HEK293 (cell line): ENCODE measurements around the gene MTFMT.

Experiments
- CTCF ChIA-PET: fragments of 350-600 bp; formaldehyde crosslinking; extraction: SDS; loops from one replicate; lab custom pipeline; 2021; ENCODE audit warnings: antibody characterized with exemption; lab: Yijun Ruan, JAX
- POLR2A ChIA-PET: fragments of 300-600 bp; formaldehyde crosslinking; extraction: SDS; loops from one replicate; lab custom pipeline; 2020; ENCODE audit warnings: antibody characterized with exemption, inconsistent platforms; lab: Yijun Ruan, JAX
- H3K27ac ChIP-seq: fragments of 200-500 bp; sonication (Bioruptor generic); 2 replicates; pipeline ENCODE4 v1.5.1; 2014; ENCODE audit warnings: low read depth, low read length, control low read depth, inconsistent platforms; ENCODE audit errors: extremely low read depth
- H3K36me3 ChIP-seq, 2 experiments: fragments of 200-500 bp in 1 of 2; sonication (Bioruptor generic) in 1 of 2; 1 replicate in 1 of 2; 2 replicates in 1 of 2; pipeline ENCODE4 v1.5.1; 2014 to 2017; ENCODE audit warnings: inconsistent platforms in 2 of 2, low read length in 2 of 2; ENCODE audit not compliant: control insufficient read depth in 2 of 2, insufficient read depth in 1 of 2
- H3K4me1 ChIP-seq: fragments of 200-500 bp; sonication (Bioruptor generic); 2 replicates; pipeline ENCODE4 v1.5.1; 2014; ENCODE audit warnings: mild to moderate bottlenecking, low read length, inconsistent platforms; ENCODE audit not compliant: control insufficient read depth, insufficient read depth
- H3K4me3 ChIP-seq: 2 replicates; pipeline ENCODE4 v1.5.1; 2011; ENCODE audit warnings: low read depth, mild to moderate bottlenecking, control low read depth, low read length, moderate library complexity
- H3K9me3 ChIP-seq: fragments of 200-500 bp; sonication (Bioruptor generic); 2 replicates; pipeline ENCODE4 v1.5.1; 2014; ENCODE audit warnings: low read depth, low read length, inconsistent platforms; ENCODE audit not compliant: control insufficient read depth, insufficient read depth
- BCL11A ChIP-seq: fragments of 450-650 bp; formaldehyde crosslinking; IDR thresholded peaks from 2 replicates; pipeline ENCODE4 v1.5.1; 2016; ENCODE audit warnings: low read depth, missing biosample characterization, missing genetic modification characterization
- BCL11B ChIP-seq: fragments of 450-650 bp; formaldehyde crosslinking; IDR thresholded peaks from 2 replicates; pipeline ENCODE4 v1.5.1; 2016; ENCODE audit warnings: low read depth, missing biosample characterization, missing genetic modification characterization
- BCL6B ChIP-seq: fragments of 450-650 bp; formaldehyde crosslinking; IDR thresholded peaks from 2 replicates; pipeline ENCODE4 v1.5.1; 2017; ENCODE audit warnings: missing biosample characterization, missing genetic modification characterization
- GLI2 ChIP-seq: fragments of 450-650 bp; formaldehyde crosslinking; IDR thresholded peaks from 2 replicates; pipeline ENCODE4; 2017; ENCODE audit warnings: missing biosample characterization, missing genetic modification characterization, low read depth, borderline replicate concordance
- GLIS2 ChIP-seq: fragments of 450-650 bp; formaldehyde crosslinking; IDR thresholded peaks from 2 replicates; pipeline ENCODE4 v1.5.1; 2016; ENCODE audit warnings: missing biosample characterization, missing genetic modification characterization
- HIC1 ChIP-seq: fragments of 450-650 bp; formaldehyde crosslinking; IDR thresholded peaks from 2 replicates; pipeline ENCODE4 v1.5.1; 2016; ENCODE audit warnings: missing biosample characterization, missing genetic modification characterization
- HOXA7 ChIP-seq: sonication (generic); formaldehyde crosslinking; IDR thresholded peaks from 2 replicates; pipeline ENCODE4 v1.8.1; 2022; ENCODE audit warnings: missing genetic modification reagents, borderline replicate concordance
- KLF10 ChIP-seq: fragments of 450-650 bp; IDR thresholded peaks from 2 replicates; pipeline ENCODE4 v1.5.1; 2018; ENCODE audit warnings: missing biosample characterization, mild to moderate bottlenecking, missing genetic modification characterization
- KLF16 ChIP-seq: fragments of 450-650 bp; formaldehyde crosslinking; IDR thresholded peaks from 2 replicates; pipeline ENCODE4 v1.5.1; 2017; ENCODE audit warnings: missing biosample characterization, missing genetic modification characterization
- MYNN ChIP-seq: fragments of 450-650 bp; formaldehyde crosslinking; IDR thresholded peaks from 2 replicates; pipeline ENCODE4 v1.5.1; 2016; ENCODE audit warnings: missing biosample characterization, missing genetic modification characterization, borderline replicate concordance
- OVOL3 ChIP-seq: fragments of 450-650 bp; formaldehyde crosslinking; IDR thresholded peaks from 2 replicates; pipeline ENCODE4 v1.5.1; 2016; ENCODE audit warnings: missing biosample characterization, missing genetic modification characterization
- REST ChIP-seq: fragments of 450-650 bp; formaldehyde crosslinking; IDR thresholded peaks from 2 replicates; pipeline ENCODE4 v1.5.1; 2016; ENCODE audit warnings: missing biosample characterization, missing genetic modification characterization
- SCRT2 ChIP-seq: fragments of 450-650 bp; formaldehyde crosslinking; IDR thresholded peaks from 2 replicates; pipeline ENCODE4 v1.5.1; 2016; ENCODE audit warnings: missing biosample characterization, missing genetic modification characterization
- TCF7L2 ChIP-seq: IDR thresholded peaks from 2 replicates; pipeline ENCODE4 v1.6.1; 2011; ENCODE audit warnings: low read depth, mild to moderate bottlenecking, inconsistent platforms, low read length, moderate library complexity, borderline replicate concordance
- ZBTB44 ChIP-seq: fragments of 450-650 bp; IDR thresholded peaks from 2 replicates; pipeline ENCODE4 v1.5.1; 2018; ENCODE audit warnings: missing biosample characterization, mild to moderate bottlenecking, missing genetic modification characterization
- ZFHX2 ChIP-seq: fragments of 450-650 bp; formaldehyde crosslinking; conservative IDR thresholded peaks from 2 replicates; pipeline ENCODE4 v1.5.1; 2016; ENCODE audit warnings: missing biosample characterization, missing genetic modification characterization
- ZNF10 ChIP-seq: fragments of 450-650 bp; formaldehyde crosslinking; IDR thresholded peaks from 2 replicates; pipeline ENCODE4 v1.5.1; 2017; ENCODE audit warnings: missing biosample characterization, missing genetic modification characterization
- ZNF114 ChIP-seq: fragments of 450-650 bp; formaldehyde crosslinking; IDR thresholded peaks from 2 replicates; pipeline ENCODE4 v1.5.0; 2017; ENCODE audit warnings: missing biosample characterization, missing genetic modification characterization
- ZNF2 ChIP-seq: fragments of 450-650 bp; formaldehyde crosslinking; IDR thresholded peaks from 2 replicates; pipeline ENCODE4 v1.5.1; 2016; ENCODE audit warnings: missing biosample characterization, missing genetic modification characterization
- ZNF292 ChIP-seq: fragments of 450-650 bp; formaldehyde crosslinking; IDR thresholded peaks from 2 replicates; pipeline ENCODE4 v1.5.1; 2016; ENCODE audit warnings: low read depth, missing biosample characterization, missing genetic modification characterization, borderline replicate concordance
- ZNF488 ChIP-seq: fragments of 450-650 bp; formaldehyde crosslinking; IDR thresholded peaks from 2 replicates; pipeline ENCODE4 v1.5.1; 2016; ENCODE audit warnings: missing biosample characterization, missing genetic modification characterization
- ZNF530 ChIP-seq: fragments of 450-650 bp; formaldehyde crosslinking; IDR thresholded peaks from 2 replicates; pipeline ENCODE4 v1.5.1; 2016; ENCODE audit warnings: low read depth, missing biosample characterization, missing genetic modification characterization
- ZNF548 ChIP-seq: fragments of 450-650 bp; formaldehyde crosslinking; IDR thresholded peaks from 2 replicates; pipeline ENCODE4 v1.5.1; 2016; ENCODE audit warnings: missing biosample characterization, missing genetic modification characterization
- ZNF596 ChIP-seq: fragments of 450-650 bp; IDR thresholded peaks from 2 replicates; pipeline ENCODE4 v1.5.0; 2018; ENCODE audit warnings: missing biosample characterization, mild to moderate bottlenecking, missing genetic modification characterization, moderate library complexity
- ZNF658 ChIP-seq: fragments of 450-650 bp; formaldehyde crosslinking; IDR thresholded peaks from 2 replicates; pipeline ENCODE4; 2016; ENCODE audit warnings: missing biosample characterization, missing genetic modification characterization
- ZNF843 ChIP-seq: fragments of 450-650 bp; formaldehyde crosslinking; IDR thresholded peaks from 2 replicates; pipeline ENCODE4 v1.5.1; 2016; ENCODE audit warnings: missing biosample characterization, missing genetic modification characterization
- ZSCAN16 ChIP-seq: fragments of 450-650 bp; formaldehyde crosslinking; IDR thresholded peaks from 2 replicates; pipeline ENCODE4 v1.5.1; 2016; ENCODE audit warnings: missing biosample characterization, missing genetic modification characterization

MTFMT gene

GRCh38 chr15:65058394-65059368 lies 29.2 kb upstream of the MTFMT start:
- Histone ChIP-seq H3K4me3 (no peak overlapping the region), H3K27ac (no peak overlapping the region), H3K36me3 (no peaks in the 10 kb centered on the region), H3K9me3 (no peaks in the 10 kb centered on the region), H3K4me1 (no peaks in the 10 kb centered on the region)
- ChIA-PET POLR2A (no interaction called here), CTCF (interaction anchor here (1.8 kb wide), 1 partner anchor 43 kb away, joined by 7 read pairs; no protein-coding TSS in a partner anchor)
- TF ChIP-seq ZFHX2 (no peak), TCF7L2 (no peak), BCL11A (tag by site-specific recombination) (no peak), ZNF548 (no peak), ZNF292 (tag by site-specific recombination) (no peak), BCL6B (no peak), KLF16 (no peak), REST (no peak), ZNF596 (tag by site-specific recombination) (no peak), ZNF10 (no peak), KLF10 (tag by site-specific recombination) (no peak), SCRT2 (no peak), ZSCAN16 (no peak), ZNF2 (tag by site-specific recombination) (no peak), ZNF488 (tag by site-specific recombination) (no peak), ZNF843 (tag by site-specific recombination) (no peak)

GRCh38 chr15:65057549-65057940 lies 28.1 kb upstream of the MTFMT start:
- Histone ChIP-seq H3K4me3 (no peak overlapping the region), H3K4me1 (no peaks in the 10 kb centered on the region), H3K9me3 (no peaks in the 10 kb centered on the region), H3K27ac (no peak overlapping the region), H3K36me3 (no peaks in the 10 kb centered on the region)
- POLR2A ChIA-PET = no interaction called here
- CTCF ChIA-PET = interaction anchor here (3.1 kb wide), 1 partner anchor 213 kb away, joined by 16 read pairs; no protein-coding TSS in a partner anchor
- no peak for TF ChIP-seq BCL11B (tag by site-specific recombination)
- TF ChIP-seq HIC1 (tag by site-specific recombination) = no peak
- no peak for TF ChIP-seq ZBTB44 (tag by site-specific recombination)
- TF ChIP-seq ZNF114 = no peak
- TF ChIP-seq MYNN (tag by site-specific recombination) = no peak
- TF ChIP-seq SCRT2 = no peak
- no peak for TF ChIP-seq OVOL3 (tag by site-specific recombination)
- TF ChIP-seq ZNF658 (tag by site-specific recombination) = no peak
- TF ChIP-seq GLI2 = no peak
- TF ChIP-seq HOXA7 = no peak
- TF ChIP-seq ZNF530 (tag by site-specific recombination) = no peak
- no peak for TF ChIP-seq GLIS2 (tag by site-specific recombination)
